K562 (cell line): ENCODE measurements around the gene JUND. TPM values are rescaled to one million over a fixed set of nuclear protein-coding genes. Genes with fewer than 3 reads are reported as not detected.

ENCODE experiments used
- CBX8 ChIP-seq: fragments of 200-600 bp; sonication (generic); IDR thresholded peaks from 2 replicates; pipeline ENCODE4 v1.6.1; 2012; ENCODE audit warnings: borderline replicate concordance, mixed run types, low read depth, mild to moderate bottlenecking, moderate library complexity, mixed read lengths, low read length, control low read depth, inconsistent platforms; ENCODE audit not compliant: poor library complexity, severe bottlenecking; ENCODE audit errors: extremely low read depth
- CCNT2 ChIP-seq: IDR thresholded peaks from 2 replicates; pipeline ENCODE4 v1.6.1; 2011; ENCODE audit warnings: borderline replicate concordance, low read depth, mild to moderate bottlenecking, moderate library complexity, mixed read lengths, low read length; ENCODE audit not compliant: insufficient read length; ENCODE audit errors: extremely low read depth
- ILF3 ChIP-seq: fragments of 450-650 bp; IDR thresholded peaks from 2 replicates; pipeline ENCODE4 v1.6.1; 2018; ENCODE audit warnings: antibody characterized with exemption, mild to moderate bottlenecking, moderate library complexity, borderline replicate concordance
- KLF13 ChIP-seq: fragments of 450-650 bp; IDR thresholded peaks from 2 replicates; pipeline ENCODE4 v1.6.1; 2016; ENCODE audit warnings: missing genetic modification characterization, low read depth, mild to moderate bottlenecking, missing compliant biosample characterization, moderate library complexity, borderline replicate concordance
- MAZ ChIP-seq, 2 experiments: fragments of 450-650 bp in 1 of 2; sonication (generic) in 1 of 2; formaldehyde crosslinking; IDR thresholded peaks in 1 of 2; conservative IDR thresholded peaks in 1 of 2; 2 replicates each; pipeline versions ENCODE4 v1.4.0 to v1.5.0; 2020; ENCODE audit warnings: mild to moderate bottlenecking in 1 of 2, missing genetic modification reagents in 1 of 2
- MBD2 ChIP-seq: sonication (generic); IDR thresholded peaks from 2 replicates; pipeline ENCODE4 v1.6.1; 2016; ENCODE audit warnings: low read depth, borderline replicate concordance
- MED1 ChIP-seq: sonication (generic); formaldehyde crosslinking; IDR thresholded peaks from 2 replicates; pipeline ENCODE4 v1.8.1; 2023; ENCODE audit warnings: missing genetic modification reagents, borderline replicate concordance
- POLR2AphosphoS5 ChIP-seq: IDR thresholded peaks from 2 replicates; pipeline ENCODE4 v1.6.1; 2011; ENCODE audit warnings: mild to moderate bottlenecking, low read depth, low read length, moderate library complexity; ENCODE audit not compliant: control insufficient read depth, insufficient read depth
- PRPF4 ChIP-seq: fragments of 200-400 bp; formaldehyde crosslinking; IDR thresholded peaks from one replicate; pipeline ENCODE4 v1.6.1; 2017; ENCODE audit warnings: low read length, low read depth, mild to moderate bottlenecking; ENCODE audit not compliant: insufficient read depth, poor library complexity, severe bottlenecking
- RNF2 ChIP-seq: sonication (generic); IDR thresholded peaks from 2 replicates; pipeline ENCODE4 v1.6.1; 2016
- ZNF197 ChIP-seq: fragments of 200-800 bp; sonication (Bioruptor generic); IDR thresholded peaks from 2 replicates; pipeline ENCODE4 v1.6.1; 2016; ENCODE audit warnings: low read depth, missing genetic modification characterization, missing compliant biosample characterization
- ZNF449 ChIP-seq: fragments of 250-450 bp; sonication (Bioruptor Pico); IDR thresholded peaks from 2 replicates; pipeline ENCODE4 v1.8.0; 2022; ENCODE audit warnings: moderate library complexity, mild to moderate bottlenecking, inconsistent platforms
- polyA plus RNA-seq, 8 experiments: library from polyadenylated mRNA; depleted of rRNA in 4 of 8; stranded (reverse) in 5 of 8; unstranded in 3 of 8; fragments of >200 nt; fragmentation: Nextera tagmentation in 2 of 8; fragmentation: Illumina TruSeq in 1 of 8; extraction: Ambion mirVana in 2 of 8; extraction: Trizol in 1 of 8; gene quantifications; 2 replicates each; pipeline versions ENCODE4 v1.2.1 to v1.2.3, GENCODE V29; 2011 to 2014; ENCODE audit warnings: inconsistent platforms in 1 of 8, missing spikeins in 1 of 8
- total RNA-seq, 7 experiments: library from RNA; depleted of rRNA in 6 of 7; stranded (reverse); fragments of >200 nt in 6 of 7; fragmentation: Illumina TruSeq in 2 of 7; extraction: Trizol in 2 of 7; gene quantifications; 2 replicates each; pipeline versions ENCODE4 v1.2.1 to v1.2.3, GENCODE V29; 2011 to 2021; ENCODE audit warnings: low replicate concordance in 1 of 7
- TF ChIP-seq, protein P1 (sequence below): sonication (generic); formaldehyde crosslinking; IDR thresholded peaks from 2 replicates; pipeline ENCODE4 v1.8.0; 2022; ENCODE audit warnings: missing genetic modification reagents, mild to moderate bottlenecking, moderate library complexity, borderline replicate concordance
- TF ChIP-seq, protein P2 (sequence below): sonication (generic); formaldehyde crosslinking; IDR thresholded peaks from 2 replicates; pipeline ENCODE4 v1.8.0; 2022; ENCODE audit warnings: mild to moderate bottlenecking, missing genetic modification reagents
- TF ChIP-seq, protein P3 (sequence below), 2 experiments: IDR thresholded peaks in 1 of 2; conservative IDR thresholded peaks in 1 of 2; 2 replicates each; pipeline ENCODE4 v1.6.1; 2016; ENCODE audit warnings: low read depth in 2 of 2, mild to moderate bottlenecking in 1 of 2, missing compliant biosample characterization in 1 of 2, missing genetic modification characterization in 1 of 2, moderate library complexity in 1 of 2
- TF ChIP-seq, protein P4 (sequence below): sonication (generic); formaldehyde crosslinking; IDR thresholded peaks from 2 replicates; pipeline ENCODE4 v1.8.1; 2023; ENCODE audit warnings: mild to moderate bottlenecking, missing genetic modification reagents

JUND gene
- total and polyA plus RNA-seq, 9 of the 15 experiments (the other 6 are each of a cell fraction or from before 2014, with no cell fraction given) = 6.4 to 286 (median 42.3) TPM

GRCh38 chr19:18280247-18281081, 958 bp downstream of the JUND start (continued):
- TF ChIP-seq, protein P1, sequence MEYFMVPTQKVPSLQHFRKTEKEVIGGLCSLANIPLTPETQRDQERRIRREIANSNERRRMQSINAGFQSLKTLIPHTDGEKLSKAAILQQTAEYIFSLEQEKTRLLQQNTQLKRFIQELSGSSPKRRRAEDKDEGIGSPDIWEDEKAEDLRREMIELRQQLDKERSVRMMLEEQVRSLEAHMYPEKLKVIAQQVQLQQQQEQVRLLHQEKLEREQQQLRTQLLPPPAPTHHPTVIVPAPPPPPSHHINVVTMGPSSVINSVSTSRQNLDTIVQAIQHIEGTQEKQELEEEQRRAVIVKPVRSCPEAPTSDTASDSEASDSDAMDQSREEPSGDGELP (CRISPR knock-in tag) = peak; percentile 83
- TF ChIP-seq, protein P2, sequence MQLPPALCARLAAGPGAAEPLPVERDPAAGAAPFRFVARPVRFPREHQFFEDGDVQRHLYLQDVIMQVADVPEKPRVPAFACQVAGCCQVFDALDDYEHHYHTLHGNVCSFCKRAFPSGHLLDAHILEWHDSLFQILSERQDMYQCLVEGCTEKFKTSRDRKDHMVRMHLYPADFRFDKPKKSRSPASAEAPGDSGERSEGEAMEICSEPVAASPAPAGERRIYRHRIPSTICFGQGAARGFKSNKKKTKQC (CRISPR knock-in tag) = peak; percentile 62; the same call in 1 of the 2 replicates
- TF ChIP-seq, protein P3, sequence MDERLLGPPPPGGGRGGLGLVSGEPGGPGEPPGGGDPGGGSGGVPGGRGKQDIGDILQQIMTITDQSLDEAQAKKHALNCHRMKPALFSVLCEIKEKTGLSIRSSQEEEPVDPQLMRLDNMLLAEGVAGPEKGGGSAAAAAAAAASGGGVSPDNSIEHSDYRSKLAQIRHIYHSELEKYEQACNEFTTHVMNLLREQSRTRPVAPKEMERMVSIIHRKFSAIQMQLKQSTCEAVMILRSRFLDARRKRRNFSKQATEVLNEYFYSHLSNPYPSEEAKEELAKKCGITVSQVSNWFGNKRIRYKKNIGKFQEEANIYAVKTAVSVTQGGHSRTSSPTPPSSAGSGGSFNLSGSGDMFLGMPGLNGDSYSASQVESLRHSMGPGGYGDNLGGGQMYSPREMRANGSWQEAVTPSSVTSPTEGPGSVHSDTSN (CRISPR knock-in tag; IDR thresholded peaks at IDR 0.05; ENCODE audit: low read depth) = no peak
- TF ChIP-seq, protein P3 (tag; conservative IDR thresholded peaks at IDR 0.05; ENCODE audit: low read depth) = no peak
- TF ChIP-seq ZNF449 (CRISPR knock-in tag) (no peak), POLR2AphosphoS5 (peak; percentile 57), MBD2 (peak; percentile 15; the same call in 1 of the 2 replicates), PRPF4 (peak; percentile 93), RNF2 (no peak), CBX8 (no peak), KLF13 (tag) (no peak), CCNT2 (peak; percentile 88), ILF3 (no peak), MED1 (CRISPR knock-in tag) (peak; percentile 73; the same call in 1 of the 2 replicates), MAZ (CRISPR knock-in tag; conservative IDR thresholded peaks at IDR 0.05 in 1 of 2, IDR thresholded peaks at IDR 0.05 in 1 of 2) (peak; percentile 99 to 100), ZNF197 (CRISPR knock-in tag) (no peak)
- TF ChIP-seq, protein P4, sequence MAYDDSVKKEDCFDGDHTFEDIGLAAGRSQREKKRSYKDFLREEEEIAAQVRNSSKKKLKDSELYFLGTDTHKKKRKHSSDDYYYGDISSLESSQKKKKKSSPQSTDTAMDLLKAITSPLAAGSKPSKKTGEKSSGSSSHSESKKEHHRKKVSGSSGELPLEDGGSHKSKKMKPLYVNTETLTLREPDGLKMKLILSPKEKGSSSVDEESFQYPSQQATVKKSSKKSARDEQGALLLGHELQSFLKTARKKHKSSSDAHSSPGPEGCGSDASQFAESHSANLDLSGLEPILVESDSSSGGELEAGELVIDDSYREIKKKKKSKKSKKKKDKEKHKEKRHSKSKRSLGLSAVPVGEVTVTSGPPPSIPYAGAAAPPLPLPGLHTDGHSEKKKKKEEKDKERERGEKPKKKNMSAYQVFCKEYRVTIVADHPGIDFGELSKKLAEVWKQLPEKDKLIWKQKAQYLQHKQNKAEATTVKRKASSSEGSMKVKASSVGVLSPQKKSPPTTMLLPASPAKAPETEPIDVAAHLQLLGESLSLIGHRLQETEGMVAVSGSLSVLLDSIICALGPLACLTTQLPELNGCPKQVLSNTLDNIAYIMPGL (CRISPR knock-in tag) = peak; percentile 55; the same call in 1 of the 2 replicates
